ENCODE results near the gene SLC39A11. TPM values are rescaled to one million over a fixed set of nuclear protein-coding genes. Genes with fewer than 3 reads are reported as not detected.

The SLC39A11 gene
- total RNA-seq, 1 experiment from 2014 or later: 18.9 TPM

DNA sequence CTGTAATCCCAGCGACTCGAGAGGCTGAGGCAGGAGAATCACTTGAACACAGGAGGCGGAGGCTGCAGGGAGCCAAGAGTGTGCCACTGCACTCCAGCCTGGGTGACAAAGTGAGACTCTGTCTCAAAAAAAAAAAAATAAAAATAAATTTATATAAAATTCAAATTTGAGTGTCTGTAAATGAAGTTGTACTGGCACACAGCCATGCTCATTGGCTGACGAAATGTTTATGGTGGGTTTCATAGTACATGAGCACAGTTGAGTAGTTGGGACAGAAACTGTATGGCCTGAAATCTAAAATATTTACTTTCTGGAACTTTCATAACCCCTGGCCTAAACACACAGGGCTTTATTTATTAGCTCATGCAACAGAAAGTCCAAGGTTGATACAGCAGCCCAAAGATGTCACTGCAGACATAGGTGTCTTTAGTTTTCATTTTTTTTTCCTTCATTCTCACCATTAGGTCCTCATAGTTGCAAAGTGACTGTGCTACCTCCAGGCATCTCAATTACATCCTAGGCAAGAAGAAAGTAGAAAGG is 355.3 kb downstream of the SLC39A11 start:
- ATAC-seq: no peak
- Mint-ChIP-seq H3K9me3 (peaks cover 3% of the 10 kb centered on the region; the same call in 1 of the 2 replicates), H3K36me3 (no peaks in the 10 kb centered on the region), H3K4me3 (no peak overlapping the region), H3K27me3 (ENCODE audit: low read depth) (no peaks in the 10 kb centered on the region), H3K27ac (no peak overlapping the region), H3K4me1 (peaks cover 1% of the 10 kb centered on the region)
- POLR2A ChIA-PET: no interaction called here
- CTCF ChIA-PET: no interaction called here
- TF ChIP-seq GABPB1 (CRISPR knock-in tag; IDR thresholded peaks at IDR 0.05): 0 out of 2 replicates have a peak, but pooled peaks have one; percentile 16
- no peak for TF ChIP-seq OVOL2 (CRISPR knock-in tag; IDR thresholded peaks at IDR 0.05; ENCODE audit: borderline replicate concordance)
- DNase-seq (ENCODE audit: low spot score): no peak

GRCh38 chr17:72735592-72735991 is 356.9 kb downstream of the SLC39A11 start:
- Mint-ChIP-seq H3K36me3 (no peaks in the 10 kb centered on the region), H3K9me3 (peaks cover 3% of the 10 kb centered on the region; the same call in 1 of the 2 replicates), H3K4me1 (no peaks in the 10 kb centered on the region), H3K27ac (no peak overlapping the region), H3K27me3 (ENCODE audit: low read depth) (no peaks in the 10 kb centered on the region), H3K4me3 (no peak overlapping the region)
- POLR2A ChIA-PET: no interaction called here
- TF ChIP-seq NFE2L1 (CRISPR knock-in tag; IDR thresholded peaks at IDR 0.05) (no peak), CBFB (CRISPR knock-in tag; IDR thresholded peaks at IDR 0.05; ENCODE audit: low read depth) (no peak), ZNF219 (CRISPR knock-in tag; IDR thresholded peaks at IDR 0.05; ENCODE audit: borderline replicate concordance) (no peak), TEAD1 (CRISPR knock-in tag; IDR thresholded peaks at IDR 0.05) (no peak), ZNF121 (CRISPR knock-in tag; IDR thresholded peaks at IDR 0.05) (no peak), EMX1 (CRISPR knock-in tag; IDR thresholded peaks at IDR 0.05) (no peak), PRRX2 (CRISPR knock-in tag; IDR thresholded peaks at IDR 0.05) (no peak), AR (CRISPR knock-in tag; IDR thresholded peaks at IDR 0.05) (no peak), FOXJ3 (CRISPR knock-in tag; IDR thresholded peaks at IDR 0.05; ENCODE audit: borderline replicate concordance) (no peak), RELA (CRISPR knock-in tag; IDR thresholded peaks at IDR 0.05; ENCODE audit: borderline replicate concordance) (no peak), CREB1 (CRISPR knock-in tag; IDR thresholded peaks at IDR 0.05) (no peak), ATF3 (CRISPR knock-in tag; conservative IDR thresholded peaks at IDR 0.05) (no peak), CREM (CRISPR knock-in tag; IDR thresholded peaks at IDR 0.05) (no peak)
- TF ChIP-seq, protein P1, sequence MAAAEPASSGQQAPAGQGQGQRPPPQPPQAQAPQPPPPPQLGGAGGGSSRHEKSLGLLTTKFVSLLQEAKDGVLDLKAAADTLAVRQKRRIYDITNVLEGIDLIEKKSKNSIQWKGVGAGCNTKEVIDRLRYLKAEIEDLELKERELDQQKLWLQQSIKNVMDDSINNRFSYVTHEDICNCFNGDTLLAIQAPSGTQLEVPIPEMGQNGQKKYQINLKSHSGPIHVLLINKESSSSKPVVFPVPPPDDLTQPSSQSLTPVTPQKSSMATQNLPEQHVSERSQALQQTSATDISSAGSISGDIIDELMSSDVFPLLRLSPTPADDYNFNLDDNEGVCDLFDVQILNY (CRISPR knock-in tag; IDR thresholded peaks at IDR 0.05): no peak
- DNase-seq (ENCODE audit: low spot score) (no peak), ATAC-seq (no peak)
- CTCF ChIA-PET: interaction anchor here (1.1 kb wide), 1 partner anchor 8 kb away, joined by 3 read pairs; no protein-coding TSS in a partner anchor

- H3K27me3 Mint-ChIP-seq (ENCODE audit: low read depth): no peaks in the 10 kb centered on the region
- H3K27ac Mint-ChIP-seq: no peak overlapping the region
- ATAC-seq (no peak), DNase-seq (ENCODE audit: low spot score) (no peak)
- no peak overlapping the region for H3K4me3 Mint-ChIP-seq
- ChIA-PET CTCF (interaction anchor here (0.8 kb wide), 1 partner anchor 421 kb away, joined by 3 read pairs; no protein-coding TSS in a partner anchor), POLR2A (no interaction called here)
- no peaks in the 10 kb centered on the region for H3K36me3 Mint-ChIP-seq
- H3K4me1 Mint-ChIP-seq: no peaks in the 10 kb centered on the region
- no peaks in the 10 kb centered on the region for H3K9me3 Mint-ChIP-seq
- TF ChIP-seq, protein P2, sequence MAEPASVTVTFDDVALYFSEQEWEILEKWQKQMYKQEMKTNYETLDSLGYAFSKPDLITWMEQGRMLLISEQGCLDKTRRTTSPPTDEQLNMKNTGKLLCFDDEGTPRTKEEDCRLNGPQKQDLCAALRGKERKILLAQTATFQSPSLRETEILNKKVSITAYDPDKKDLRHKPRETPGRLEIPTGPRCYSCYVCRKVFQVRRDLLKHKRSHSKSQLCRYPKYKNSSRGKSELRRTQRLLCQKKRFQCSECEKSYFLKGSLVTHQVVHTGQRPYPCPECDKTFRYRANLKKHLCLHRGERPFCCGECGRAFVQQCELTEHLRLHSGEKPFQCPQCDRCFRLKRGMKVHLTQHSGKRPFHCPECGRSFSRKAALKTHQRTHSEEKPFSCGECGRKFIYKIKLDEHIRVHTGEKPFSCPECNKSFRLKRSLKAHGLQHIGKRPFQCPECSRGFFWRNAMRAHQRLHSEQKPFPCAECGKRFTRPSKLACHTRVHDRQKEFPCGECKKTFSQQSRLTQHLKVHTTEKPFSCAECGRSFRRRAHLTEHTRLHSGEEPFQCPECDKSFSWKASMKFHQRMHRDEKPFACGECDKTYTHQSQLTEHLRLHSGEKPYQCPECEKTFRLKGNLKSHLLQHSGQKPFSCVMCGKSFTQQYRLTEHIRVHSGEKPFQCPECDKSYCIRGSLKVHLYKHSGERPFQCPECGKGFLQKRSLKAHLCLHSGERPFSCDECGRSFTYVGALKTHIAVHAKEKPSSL (CRISPR knock-in tag; conservative IDR thresholded peaks at IDR 0.05): no peak
- TF ChIP-seq ZNF416 (CRISPR knock-in tag; IDR thresholded peaks at IDR 0.05): no peak
- no peak for TF ChIP-seq SP1 (CRISPR knock-in tag; conservative IDR thresholded peaks at IDR 0.05)
- TF ChIP-seq ESRRA (CRISPR knock-in tag; IDR thresholded peaks at IDR 0.05; ENCODE audit: borderline replicate concordance): no peak
- no peak for TF ChIP-seq ATF3 (CRISPR knock-in tag; conservative IDR thresholded peaks at IDR 0.05)
- no peak for TF ChIP-seq IRF1 (CRISPR knock-in tag; IDR thresholded peaks at IDR 0.05)
- no peak for TF ChIP-seq GRHL2 (CRISPR knock-in tag; IDR thresholded peaks at IDR 0.05; ENCODE audit: insufficient replicate concordance, severe bottlenecking)
- no peak for TF ChIP-seq FOXK1 (CRISPR knock-in tag; IDR thresholded peaks at IDR 0.05)
- TF ChIP-seq MXD4 (CRISPR knock-in tag; IDR thresholded peaks at IDR 0.05; ENCODE audit: borderline replicate concordance): no peak
- no peak for TF ChIP-seq CREM (CRISPR knock-in tag; IDR thresholded peaks at IDR 0.05)
- TF ChIP-seq, protein P3, sequence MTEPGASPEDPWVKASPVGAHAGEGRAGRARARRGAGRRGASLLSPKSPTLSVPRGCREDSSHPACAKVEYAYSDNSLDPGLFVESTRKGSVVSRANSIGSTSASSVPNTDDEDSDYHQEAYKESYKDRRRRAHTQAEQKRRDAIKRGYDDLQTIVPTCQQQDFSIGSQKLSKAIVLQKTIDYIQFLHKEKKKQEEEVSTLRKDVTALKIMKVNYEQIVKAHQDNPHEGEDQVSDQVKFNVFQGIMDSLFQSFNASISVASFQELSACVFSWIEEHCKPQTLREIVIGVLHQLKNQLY (CRISPR knock-in tag; IDR thresholded peaks at IDR 0.05): no peak
Measured at GRCh38 chr17:72735048-72735447, 357.4 kb downstream of the SLC39A11 start.
